GM13977 (cell line): Measurements from ENCODE around the gene MLLT1.
A peak's percentile ranks its signal among the peaks of the same experiment; 100 is the strongest.

ENCODE experiments used
- DNase-seq: peaks from one replicate; pipeline ENCODE4 v3.0.0; 2012; ENCODE audit warnings: low spot score
- CTCF ChIP-seq: IDR thresholded peaks from 2 replicates; pipeline ENCODE4 v1.5.1; 2012; ENCODE audit warnings: mild to moderate bottlenecking, control low read depth; ENCODE audit not compliant: insufficient read depth; ENCODE audit errors: extremely low read depth, missing control alignments
- in situ Hi-C: fragments of 300-500 bp; cut with MboI; formaldehyde crosslinking; loops from one replicate; pipeline ENCODE4 v1.12.0; 2022; ENCODE audit warnings: low sequenced_read_pairs, low pct_unique_long_range_greater_than_20kb, mixed read lengths, inconsistent platforms; ENCODE audit not compliant: unreplicated experiment

The MLLT1 gene

GRCh38 chr19:6260912-6261650, 18.7 kb downstream of the MLLT1 start:
- TF ChIP-seq CTCF, result peak; percentile 43
- in situ Hi-C loops, result no loop called here
- DNase-seq, result no peak

- TF ChIP-seq CTCF, result no peak
- no peak for DNase-seq
- in situ Hi-C loops, result no loop called here
Measured at GRCh38 chr19:6260376-6260775, 19.4 kb downstream of the MLLT1 start.

GRCh38 chr19:6259312-6259861, 20.4 kb downstream of the MLLT1 start:
- DNase-seq, result no peak
- in situ Hi-C loops, result no loop called here
- no peak for TF ChIP-seq CTCF

GRCh38 chr19:6258812-6259311, 20.9 kb downstream of the MLLT1 start:
- in situ Hi-C loops, result no loop called here
- TF ChIP-seq CTCF, result no peak

GRCh38 chr19:6253954-6254733, 25.6 kb downstream of the MLLT1 start:
- DNase-seq, result no peak
- no peak for TF ChIP-seq CTCF
- in situ Hi-C loops, result no loop called here

More at GRCh38 chr19:6258812-6259311, 20.9 kb downstream of the MLLT1 start:
- DNase-seq, result no peak

DNA sequence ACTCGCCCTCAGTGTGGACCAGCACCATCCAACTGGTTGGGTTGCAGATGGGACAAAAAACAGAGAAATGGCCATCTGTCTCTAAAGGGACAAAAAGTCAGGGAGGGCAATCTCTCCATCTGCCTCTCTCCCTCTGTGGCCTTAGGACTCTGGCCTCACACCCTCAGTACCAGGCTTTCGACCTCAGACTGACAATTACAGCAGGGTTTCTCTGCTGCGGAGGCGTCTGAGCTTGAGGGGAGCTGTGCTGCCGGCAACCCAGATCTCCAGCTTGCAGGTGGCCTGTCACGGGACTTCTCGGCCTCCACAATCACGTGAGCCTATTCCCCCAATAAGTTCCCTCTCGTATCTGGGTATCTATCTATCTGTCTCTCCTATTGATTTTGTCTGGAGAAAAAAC, 27.7 kb downstream of the MLLT1 start:
- DNase-seq, result no peak
- in situ Hi-C loops, result no loop called here
- TF ChIP-seq CTCF, result no peak
